ENCODE results near the gene EFHC2. TPM values are rescaled to one million over a fixed set of nuclear protein-coding genes. Genes with fewer than 3 reads are reported as not detected.

The EFHC2 gene
- total and polyA plus RNA-seq, 4 donors = 0.08 to 0.56 TPM; not detected in 2

- no peak for DNase-seq (ENCODE audit: low spot score)
- Histone ChIP-seq H3K9ac (ENCODE audit: low read depth in 1 of 2, low read length in 2 of 2) (no peak overlapping the region), H3K27ac (ENCODE audit: low read depth in 1 of 2, low read length in 2 of 2) (no peak overlapping the region), H3K4me1 (ENCODE audit: control insufficient read depth in 4 of 4, insufficient read depth in 4 of 4, low read length in 3 of 4) (no peaks in the 10 kb centered on the region), H3K4me3 (ENCODE audit: low read depth in 1 of 3, low read length in 3 of 3) (no peak overlapping the region), H3K36me3 (ENCODE audit: control insufficient read depth in 4 of 4, insufficient read depth in 3 of 4, low read depth in 1 of 4, low read length in 3 of 4) (no peaks in the 10 kb centered on the region), H3K9me3 (ENCODE audit: control insufficient read depth in 4 of 4, low read length in 3 of 4) (no peaks in the 10 kb centered on the region), H3K27me3 (ENCODE audit: control insufficient read depth in 4 of 4, insufficient read depth in 4 of 4, low read length in 3 of 4) (no peaks in the 10 kb centered on the region)
- TF ChIP-seq HNF4G (IDR thresholded peaks at IDR 0.05) (no peak), FOXA2 (IDR thresholded peaks at IDR 0.05) (no peak), SP1 (IDR thresholded peaks at IDR 0.05) (no peak), NR2F2 (IDR thresholded peaks at IDR 0.05) (no peak)
- TF ChIP-seq, protein P1, sequence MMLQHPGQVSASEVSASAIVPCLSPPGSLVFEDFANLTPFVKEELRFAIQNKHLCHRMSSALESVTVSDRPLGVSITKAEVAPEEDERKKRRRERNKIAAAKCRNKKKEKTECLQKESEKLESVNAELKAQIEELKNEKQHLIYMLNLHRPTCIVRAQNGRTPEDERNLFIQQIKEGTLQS (IDR thresholded peaks at IDR 0.05) = no peak
Measured at GRCh38 chrX:44280116-44280515, 63.4 kb downstream of the EFHC2 start.

GRCh38 chrX:44274096-44274495 lies 69.4 kb downstream of the EFHC2 start:
- Histone ChIP-seq H3K4me3 (ENCODE audit: low read depth in 1 of 3, low read length in 3 of 3) (no peak overlapping the region), H3K9me3 (ENCODE audit: control insufficient read depth in 4 of 4, low read length in 3 of 4) (no peaks in the 10 kb centered on the region), H3K36me3 (ENCODE audit: control insufficient read depth in 4 of 4, insufficient read depth in 3 of 4, low read depth in 1 of 4, low read length in 3 of 4) (no peaks in the 10 kb centered on the region), H3K9ac (ENCODE audit: low read depth in 1 of 2, low read length in 2 of 2) (no peak overlapping the region), H3K27me3 (ENCODE audit: control insufficient read depth in 4 of 4, insufficient read depth in 4 of 4, low read length in 3 of 4) (peaks cover 0 to 3% (median 0%) of the 10 kb centered on the region in 4 donors), H3K27ac (ENCODE audit: low read depth in 1 of 2, low read length in 2 of 2) (no peak overlapping the region), H3K4me1 (ENCODE audit: control insufficient read depth in 4 of 4, insufficient read depth in 4 of 4, low read length in 3 of 4) (no peaks in the 10 kb centered on the region)
- TF ChIP-seq NR2F2 (IDR thresholded peaks at IDR 0.05) (no peak), SP1 (IDR thresholded peaks at IDR 0.05) (no peak), RAD21 (IDR thresholded peaks at IDR 0.05) (no peak), HNF4G (IDR thresholded peaks at IDR 0.05) (no peak), TAF1 (conservative IDR thresholded peaks at IDR 0.05) (no peak), JUND (IDR thresholded peaks at IDR 0.05) (no peak), FOXA2 (IDR thresholded peaks at IDR 0.05) (no peak), FOXA1 (IDR thresholded peaks at IDR 0.05) (no peak), CTCF (IDR thresholded peaks at IDR 0.05; ENCODE audit: low read depth, low read length, missing input control) (no peak), YY1 (IDR thresholded peaks at IDR 0.05) (no peak), MAX (IDR thresholded peaks at IDR 0.05) (no peak), HNF4A (conservative IDR thresholded peaks at IDR 0.05) (no peak), EGR1 (IDR thresholded peaks at IDR 0.05; ENCODE audit: low read depth in 2 of 2) (no peak)
- TF ChIP-seq, protein P2, sequence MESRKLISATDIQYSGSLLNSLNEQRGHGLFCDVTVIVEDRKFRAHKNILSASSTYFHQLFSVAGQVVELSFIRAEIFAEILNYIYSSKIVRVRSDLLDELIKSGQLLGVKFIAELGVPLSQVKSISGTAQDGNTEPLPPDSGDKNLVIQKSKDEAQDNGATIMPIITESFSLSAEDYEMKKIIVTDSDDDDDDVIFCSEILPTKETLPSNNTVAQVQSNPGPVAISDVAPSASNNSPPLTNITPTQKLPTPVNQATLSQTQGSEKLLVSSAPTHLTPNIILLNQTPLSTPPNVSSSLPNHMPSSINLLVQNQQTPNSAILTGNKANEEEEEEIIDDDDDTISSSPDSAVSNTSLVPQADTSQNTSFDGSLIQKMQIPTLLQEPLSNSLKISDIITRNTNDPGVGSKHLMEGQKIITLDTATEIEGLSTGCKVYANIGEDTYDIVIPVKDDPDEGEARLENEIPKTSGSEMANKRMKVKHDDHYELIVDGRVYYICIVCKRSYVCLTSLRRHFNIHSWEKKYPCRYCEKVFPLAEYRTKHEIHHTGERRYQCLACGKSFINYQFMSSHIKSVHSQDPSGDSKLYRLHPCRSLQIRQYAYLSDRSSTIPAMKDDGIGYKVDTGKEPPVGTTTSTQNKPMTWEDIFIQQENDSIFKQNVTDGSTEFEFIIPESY (IDR thresholded peaks at IDR 0.05) = no peak
- TF ChIP-seq, protein P1 (IDR thresholded peaks at IDR 0.05) = no peak
- no peak for DNase-seq (ENCODE audit: low spot score)

DNA sequence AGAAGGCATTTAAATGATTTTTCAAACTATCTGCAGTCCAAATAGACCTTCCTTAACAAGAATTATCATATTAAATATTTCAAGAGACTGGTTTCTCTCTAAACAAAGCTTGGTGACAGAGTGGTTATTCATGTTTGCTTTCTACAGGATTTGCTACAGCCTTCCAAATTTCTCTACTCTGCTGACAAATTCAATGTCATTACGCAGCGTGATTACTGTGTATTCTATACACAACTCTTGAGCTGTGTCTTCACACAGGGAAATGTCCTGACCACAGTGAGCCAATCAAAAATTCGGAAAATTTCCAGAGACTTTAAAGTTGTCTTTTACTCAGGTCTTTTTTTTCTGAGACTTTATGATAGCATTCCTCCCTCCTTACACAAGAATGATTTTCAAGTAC lies 75.6 kb downstream of the EFHC2 start:
- Histone ChIP-seq H3K4me3 (ENCODE audit: low read depth in 1 of 3, low read length in 3 of 3) (no peak overlapping the region), H3K36me3 (ENCODE audit: control insufficient read depth in 4 of 4, insufficient read depth in 3 of 4, low read depth in 1 of 4, low read length in 3 of 4) (no peaks in the 10 kb centered on the region)
- WGBS = 89% methylated on average over 3 of the region's 3 CpGs
- TF ChIP-seq NR2F2 (IDR thresholded peaks at IDR 0.05) (no peak), SP1 (IDR thresholded peaks at IDR 0.05) (no peak), RAD21 (IDR thresholded peaks at IDR 0.05) (no peak), FOXA1 (IDR thresholded peaks at IDR 0.05) (no peak), MAX (IDR thresholded peaks at IDR 0.05) (no peak), TAF1 (conservative IDR thresholded peaks at IDR 0.05) (no peak), FOXA2 (IDR thresholded peaks at IDR 0.05) (no peak), REST (IDR thresholded peaks at IDR 0.05) (no peak), HNF4A (conservative IDR thresholded peaks at IDR 0.05) (no peak)
- TF ChIP-seq, protein P1 (IDR thresholded peaks at IDR 0.05) = no peak

More for the DNA sequence above, 75.6 kb downstream of the EFHC2 start:
- Histone ChIP-seq H3K9me3 (ENCODE audit: control insufficient read depth in 4 of 4, low read length in 3 of 4) (no peaks in the 10 kb centered on the region), H3K4me1 (ENCODE audit: control insufficient read depth in 4 of 4, insufficient read depth in 4 of 4, low read length in 3 of 4) (no peaks in the 10 kb centered on the region), H3K27ac (ENCODE audit: low read depth in 1 of 2, low read length in 2 of 2) (no peak overlapping the region), H3K9ac (ENCODE audit: low read depth in 1 of 2, low read length in 2 of 2) (no peak overlapping the region), H3K27me3 (ENCODE audit: control insufficient read depth in 4 of 4, insufficient read depth in 4 of 4, low read length in 3 of 4) (peaks cover 0 to 3% (median 0%) of the 10 kb centered on the region in 4 donors)
- no peak for DNase-seq (ENCODE audit: low spot score)

All from liver (tissue), 9 donors.